GM21576 (cell line): ENCODE data around the gene CEMP1.

Source experiments
- ATAC-seq: cut with Tn5 transposase; IDR thresholded peaks from one replicate; pipeline ENCODE4 v1.9.1; 2021; ENCODE audit warnings: mild to moderate bottlenecking, moderate library complexity; ENCODE audit not compliant: unreplicated experiment

The CEMP1 gene

DNA sequence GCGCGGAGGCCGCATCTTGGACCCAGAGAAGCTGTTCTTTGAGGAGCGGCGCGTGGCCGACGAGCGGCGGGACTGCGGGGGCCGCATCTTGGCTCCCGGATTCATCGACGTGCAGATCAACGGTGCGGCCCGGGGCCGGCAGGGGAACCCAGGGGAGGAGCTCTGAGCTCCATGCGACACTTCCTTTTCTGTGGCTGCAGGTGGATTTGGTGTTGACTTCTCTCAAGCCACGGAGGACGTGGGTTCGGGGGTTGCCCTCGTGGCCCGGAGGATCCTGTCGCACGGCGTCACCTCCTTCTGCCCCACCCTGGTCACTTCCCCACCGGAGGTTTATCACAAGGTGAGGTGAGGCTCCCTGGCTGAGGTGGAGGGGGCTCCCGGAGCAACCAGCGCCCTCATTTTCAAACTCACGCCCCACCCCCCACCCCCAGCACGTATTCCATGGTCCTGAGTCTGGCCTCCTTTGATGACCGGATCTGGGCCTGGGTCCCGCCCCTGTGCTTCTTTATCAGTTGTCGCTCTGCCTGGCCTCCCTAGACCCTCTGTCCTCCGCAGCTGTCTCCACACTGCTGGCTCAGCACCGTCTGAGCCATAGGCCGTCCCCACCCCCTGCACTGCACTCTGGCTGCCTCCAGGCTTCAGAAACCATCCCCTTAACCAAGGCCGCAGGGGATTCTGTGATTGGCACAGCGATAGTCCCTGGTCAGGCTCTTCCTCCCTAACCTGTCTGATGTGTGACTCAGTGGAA is 10.2 kb downstream of the CEMP1 start:
- no peak for ATAC-seq

DNA sequence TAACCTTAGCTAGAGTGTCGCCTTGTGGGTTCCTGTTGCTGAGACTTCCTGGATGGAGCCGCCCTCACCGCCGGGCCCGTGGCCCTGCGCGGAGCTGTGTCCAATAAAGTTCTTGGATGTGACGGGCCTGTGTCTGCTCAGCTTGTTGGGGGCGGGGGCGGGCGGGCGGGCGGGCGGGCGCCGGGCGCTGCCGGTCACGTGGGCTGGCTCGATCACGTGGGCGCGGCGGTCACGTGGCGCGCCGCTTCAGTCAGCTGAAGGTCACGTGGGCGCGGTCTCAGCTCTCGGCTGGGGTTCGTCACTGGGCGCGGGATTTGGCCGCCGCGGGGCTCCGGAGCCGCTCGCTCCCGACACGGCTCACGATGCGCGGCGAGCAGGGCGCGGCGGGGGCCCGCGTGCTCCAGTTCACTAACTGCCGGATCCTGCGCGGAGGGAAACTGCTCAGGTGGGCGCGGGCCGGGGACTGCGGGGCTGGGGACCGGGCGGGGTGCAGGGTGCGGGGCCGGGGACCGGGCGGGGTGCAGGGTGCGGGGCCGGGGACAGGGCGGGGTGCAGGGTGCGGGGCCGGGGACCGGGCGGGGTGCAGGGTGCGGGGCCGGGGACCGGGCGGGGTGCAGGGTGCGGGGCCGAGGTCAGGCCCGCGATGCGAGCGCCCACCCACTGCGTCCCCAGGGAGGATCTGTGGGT is 11.0 kb downstream of the CEMP1 start, which contains the start of gene AMDHD2:
TSS of gene AMDHD2 (plus strand) at position 275 of the 687 bp plus-strand sequence. CDS start at position 363, 88 bp downstream.
- no peak for ATAC-seq

DNA sequence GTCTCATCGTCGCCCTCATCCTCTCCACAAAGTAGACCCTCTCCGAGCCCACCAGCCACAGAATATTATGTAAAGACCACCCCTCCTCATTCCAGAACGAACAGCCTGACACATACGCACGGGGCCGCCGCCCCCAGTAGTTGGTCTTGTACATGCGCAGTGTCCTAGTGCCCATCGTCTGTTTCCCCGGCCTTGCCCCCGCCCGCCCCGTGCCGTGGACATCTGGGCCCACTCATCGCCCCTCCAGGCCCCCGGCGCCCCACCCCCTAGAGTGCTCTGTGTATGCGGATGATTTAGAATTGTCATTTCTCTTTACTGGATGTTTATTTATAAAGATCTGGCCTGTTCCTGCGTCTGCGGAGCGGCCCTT is 11.5 kb downstream of the CEMP1 start:
- no peak for ATAC-seq

DNA sequence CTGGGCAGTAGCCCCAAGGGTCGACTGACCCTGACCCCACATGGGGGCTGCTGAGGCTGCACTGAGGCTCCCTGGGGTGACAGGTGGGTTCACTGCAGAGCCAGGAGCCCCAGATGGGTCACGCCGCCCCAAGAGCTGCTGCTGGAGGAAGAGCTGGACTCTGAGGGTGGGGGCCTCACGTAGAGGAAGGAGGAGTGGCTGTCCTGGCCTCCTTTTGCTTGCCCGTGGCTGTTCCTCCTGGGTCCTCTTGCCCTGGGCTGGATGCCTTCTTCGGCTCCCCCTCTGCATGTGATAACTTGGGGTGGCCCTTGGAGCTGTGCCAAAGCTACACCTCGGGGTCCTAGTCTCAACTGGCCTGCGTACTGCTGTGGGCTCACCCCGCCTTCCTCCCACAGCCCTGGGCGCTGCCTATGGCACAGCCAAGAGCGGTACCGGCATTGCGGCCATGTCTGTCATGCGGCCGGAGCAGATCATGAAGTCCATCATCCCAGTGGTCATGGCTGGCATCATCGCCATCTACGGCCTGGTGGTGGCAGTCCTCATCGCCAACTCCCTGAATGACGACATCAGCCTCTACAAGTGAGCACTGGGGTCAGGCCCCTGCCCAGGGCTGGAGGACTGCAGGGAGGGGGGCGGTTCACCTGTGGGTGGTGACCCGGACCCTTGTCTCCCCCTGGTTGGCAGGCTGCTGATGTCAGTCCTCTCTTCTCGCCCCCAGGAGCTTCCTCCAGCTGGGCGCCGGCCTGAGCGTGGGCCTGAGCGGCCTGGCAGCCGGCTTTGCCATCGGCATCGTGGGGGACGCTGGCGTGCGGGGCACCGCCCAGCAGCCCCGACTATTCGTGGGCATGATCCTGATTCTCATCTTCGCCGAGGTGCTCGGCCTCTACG is 12.1 kb downstream of the CEMP1 start:
- ATAC-seq = no peak

DNA sequence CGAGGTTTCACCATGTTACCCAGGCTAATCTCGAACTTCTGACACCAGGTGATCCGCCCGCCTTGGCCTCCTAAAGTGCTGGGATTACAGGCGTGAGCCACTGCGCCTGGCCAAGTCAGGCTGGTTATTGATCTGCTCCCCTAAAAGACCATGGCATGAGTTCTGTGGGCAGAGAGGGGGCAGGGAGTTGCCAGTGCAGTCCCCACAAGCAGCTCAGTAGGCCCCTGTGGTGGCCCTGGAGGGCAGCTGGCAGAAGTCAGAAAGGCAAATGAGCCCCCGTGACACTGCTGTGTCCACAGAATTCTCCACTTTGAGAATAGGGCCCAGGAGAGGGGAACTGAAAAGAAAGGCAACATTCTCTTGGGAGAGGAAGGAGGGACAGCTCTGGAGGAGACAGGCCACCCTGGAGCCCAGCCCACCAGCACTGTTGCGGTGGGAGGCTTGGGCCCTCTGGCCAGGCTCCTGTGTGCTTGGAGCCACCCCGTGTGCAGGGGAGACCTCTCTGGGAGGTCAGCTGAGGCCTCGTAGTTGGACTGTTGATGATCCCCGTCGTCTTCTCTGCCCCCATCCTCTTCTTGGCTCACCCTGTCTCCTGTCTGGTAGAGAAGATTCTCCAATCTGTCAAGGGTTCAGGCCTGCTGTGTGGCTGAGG is 13.1 kb downstream of the CEMP1 start:
- no peak for ATAC-seq

DNA sequence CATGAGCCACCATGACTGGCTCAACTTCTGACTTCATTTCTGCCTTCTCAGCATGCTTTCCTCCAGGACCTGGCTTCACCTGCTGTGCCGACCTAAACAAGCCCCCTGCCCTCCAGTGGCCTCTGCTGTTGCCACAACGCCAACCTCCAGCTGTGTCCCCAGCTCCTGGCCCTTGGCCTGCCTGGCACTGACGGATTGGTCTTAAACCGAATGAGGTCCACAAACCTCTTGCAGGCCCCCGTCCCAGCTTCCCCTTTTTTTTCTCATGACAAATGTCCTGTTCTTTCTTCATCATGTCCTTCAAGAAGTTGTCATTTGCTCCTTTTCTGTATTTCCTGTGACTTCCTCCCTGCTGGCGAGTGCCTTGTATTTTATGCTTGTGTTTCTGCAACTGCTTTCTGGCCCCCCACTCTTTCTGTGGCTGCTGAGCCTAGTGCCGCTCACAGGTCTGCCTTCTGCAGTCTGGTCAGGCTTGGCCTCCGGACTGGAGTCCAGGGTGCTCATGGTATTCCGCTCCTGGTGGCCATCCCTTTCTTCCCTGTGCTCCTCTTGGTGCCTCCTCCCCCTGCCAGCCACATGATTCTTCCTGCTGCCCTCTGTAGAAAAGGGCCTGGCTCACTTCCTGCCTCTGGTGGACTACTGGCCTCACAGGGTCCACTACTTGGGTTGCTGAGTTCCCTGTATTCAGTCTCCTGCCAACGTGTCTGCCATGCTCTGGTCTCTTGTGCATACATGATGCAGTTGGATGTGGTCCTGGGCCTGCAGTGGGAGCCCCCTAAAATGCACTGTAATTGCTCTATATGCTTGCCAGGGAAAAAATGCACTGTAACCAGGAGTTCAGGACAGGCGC is 14.6 kb downstream of the CEMP1 start:
- ATAC-seq = no peak

DNA sequence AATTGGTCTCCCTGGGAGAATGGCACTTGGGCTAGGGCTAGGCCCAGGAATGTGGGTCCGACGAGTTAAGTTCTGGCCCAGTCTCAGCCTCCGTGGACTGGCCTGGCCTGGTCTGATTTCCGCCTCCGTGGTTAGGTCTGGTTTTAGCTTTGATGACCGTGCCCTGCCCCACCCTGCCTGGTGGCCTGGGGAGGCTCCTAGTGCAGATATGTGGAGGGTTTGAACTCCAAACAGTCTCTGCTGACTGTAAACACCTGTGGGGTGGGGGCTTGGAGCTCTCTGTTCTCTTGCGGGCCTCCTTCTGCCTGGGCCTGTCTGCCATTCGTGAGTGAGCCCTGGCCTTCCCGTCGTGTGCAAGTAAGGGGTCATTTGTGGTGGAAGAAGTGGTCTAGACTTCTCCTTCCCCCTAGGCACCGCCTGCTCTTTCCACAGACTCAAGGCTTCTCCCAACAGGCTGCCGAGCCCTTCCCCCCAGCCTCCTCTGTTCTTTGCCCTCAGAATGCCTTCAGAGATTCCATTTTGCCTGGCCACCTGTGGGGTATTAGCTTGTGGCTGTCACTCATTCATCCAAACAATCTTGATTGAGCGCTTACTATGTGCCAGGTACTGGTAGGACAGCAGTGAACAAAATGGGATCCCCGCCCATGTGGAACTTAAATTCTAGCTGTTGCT is 15.9 kb downstream of the CEMP1 start:
- ATAC-seq = no peak

DNA sequence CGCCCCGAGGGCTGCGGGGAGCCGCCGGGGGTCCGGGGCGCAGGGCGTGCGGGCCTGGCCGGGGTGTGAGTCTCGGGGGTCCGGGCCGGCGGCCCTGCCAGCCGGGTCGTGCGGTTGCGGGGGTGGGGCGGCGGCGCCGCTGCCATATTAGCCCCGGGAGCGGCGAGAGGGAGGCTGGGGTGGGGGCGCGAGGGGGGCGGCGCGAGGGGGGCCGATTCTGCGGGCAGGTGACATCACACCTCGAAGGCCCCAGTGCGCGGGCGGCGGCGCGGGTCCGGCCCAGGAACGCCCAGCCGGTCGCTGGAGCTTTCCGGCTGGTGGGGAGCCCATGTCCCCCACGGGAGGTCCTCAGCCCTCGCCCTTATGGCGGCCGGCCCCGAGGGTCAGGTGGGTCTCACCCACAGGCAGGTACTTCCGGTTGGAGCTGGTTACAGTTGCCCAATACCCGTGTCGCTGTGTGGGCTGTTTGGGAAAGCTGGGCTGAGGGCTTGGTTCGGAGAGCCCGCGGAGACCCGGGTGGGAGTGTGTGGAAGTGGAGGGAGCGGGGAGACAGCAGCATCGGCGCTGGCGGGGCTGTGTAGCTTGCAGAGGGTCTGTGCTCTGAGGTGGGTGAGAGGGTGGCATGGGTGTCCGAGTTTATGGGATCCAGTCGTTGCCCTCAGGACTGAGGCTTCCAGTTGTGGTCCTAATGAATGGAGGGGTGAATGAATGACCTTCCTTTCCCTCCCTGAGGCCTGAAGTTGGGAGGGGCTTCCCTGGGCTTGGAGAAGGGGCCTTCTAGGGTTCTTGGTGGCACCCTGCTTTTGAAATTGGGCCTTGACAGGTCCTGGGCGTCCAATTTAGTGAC is 16.7 kb downstream of the CEMP1 start:
- ATAC-seq = no peak

DNA sequence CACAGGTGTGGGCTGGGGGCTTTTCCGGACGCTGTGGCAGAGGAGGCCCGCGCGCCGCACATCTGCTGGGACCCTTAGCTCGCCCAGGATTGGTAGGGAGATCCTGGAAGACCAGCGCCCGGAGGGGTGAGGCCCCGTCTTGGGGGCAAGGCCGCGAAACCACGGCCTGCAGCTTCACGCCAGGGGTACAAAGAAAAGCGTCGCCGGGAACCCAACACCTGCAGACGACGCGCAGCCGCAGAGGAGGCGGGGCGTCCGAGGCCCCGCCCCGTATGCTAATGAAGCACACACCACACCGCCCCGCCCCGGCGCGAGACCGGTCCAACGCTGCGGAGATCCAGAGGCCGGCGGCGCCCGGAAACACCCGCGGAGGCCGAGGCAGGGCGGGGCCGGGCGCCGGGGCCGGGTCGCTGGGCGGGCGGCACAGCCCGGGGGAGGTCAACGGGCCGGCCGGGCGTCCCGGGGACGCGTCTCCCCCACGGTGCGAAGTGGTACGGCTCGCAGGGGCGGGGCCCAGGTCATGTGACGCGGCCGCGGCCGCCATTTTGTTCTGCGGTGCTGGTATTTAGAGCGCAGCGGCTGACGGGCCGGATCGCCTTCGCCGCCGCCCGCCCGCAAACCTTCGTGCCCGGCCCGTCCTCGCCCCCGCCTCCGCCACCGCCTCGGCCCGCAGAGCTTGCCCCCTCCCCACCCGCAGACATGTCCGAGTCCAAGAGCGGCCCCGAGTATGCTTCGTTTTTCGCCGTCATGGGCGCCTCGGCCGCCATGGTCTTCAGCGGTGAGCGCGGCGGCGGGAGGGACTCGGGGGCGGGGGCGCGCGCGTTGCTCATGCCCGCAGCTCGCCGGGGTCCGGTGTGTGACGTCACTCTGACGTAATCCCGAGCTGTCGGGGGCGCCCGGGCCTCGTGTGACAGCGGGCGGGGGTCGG is 17.5 kb downstream of the CEMP1 start, which contains the start of gene ATP6V0C:
TSS of gene ATP6V0C (plus strand) at position 548 of the 928 bp plus-strand sequence. CDS start at position 700, 152 bp downstream.
- ATAC-seq = peak; percentile 60

DNA sequence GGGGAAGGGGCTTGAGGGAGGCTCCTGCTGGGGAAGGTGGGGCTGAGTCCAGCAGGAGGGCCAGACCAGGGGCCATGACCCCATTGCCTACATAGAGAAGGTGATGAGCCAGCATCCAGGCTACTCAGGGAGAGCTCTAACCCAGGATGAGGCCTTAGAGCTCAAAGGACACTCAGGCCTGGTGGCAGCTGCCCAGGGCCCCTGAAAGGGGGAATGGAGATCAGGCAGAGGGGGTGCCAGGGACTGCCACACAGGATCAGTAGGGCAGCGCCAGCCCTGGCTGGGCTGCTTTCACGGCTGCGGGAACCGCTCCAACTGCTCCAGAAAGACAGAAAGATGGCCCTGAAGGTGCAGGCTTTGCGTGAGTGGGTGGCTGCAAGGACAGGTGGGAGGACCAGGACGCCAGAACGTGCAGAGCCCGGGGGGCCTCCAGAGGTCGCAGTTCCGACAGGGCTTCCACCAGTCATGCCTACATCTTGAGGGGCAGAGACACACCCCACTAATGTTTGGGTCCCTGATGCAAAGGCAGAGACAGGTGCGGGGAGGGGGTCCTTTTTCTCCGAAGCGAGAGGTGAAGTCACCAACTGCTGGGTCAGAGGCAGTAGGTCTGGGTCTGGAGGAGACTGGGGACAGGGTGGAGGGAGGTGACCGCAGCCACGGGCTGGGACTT is 18.3 kb downstream of the CEMP1 start:
- no peak for ATAC-seq

DNA sequence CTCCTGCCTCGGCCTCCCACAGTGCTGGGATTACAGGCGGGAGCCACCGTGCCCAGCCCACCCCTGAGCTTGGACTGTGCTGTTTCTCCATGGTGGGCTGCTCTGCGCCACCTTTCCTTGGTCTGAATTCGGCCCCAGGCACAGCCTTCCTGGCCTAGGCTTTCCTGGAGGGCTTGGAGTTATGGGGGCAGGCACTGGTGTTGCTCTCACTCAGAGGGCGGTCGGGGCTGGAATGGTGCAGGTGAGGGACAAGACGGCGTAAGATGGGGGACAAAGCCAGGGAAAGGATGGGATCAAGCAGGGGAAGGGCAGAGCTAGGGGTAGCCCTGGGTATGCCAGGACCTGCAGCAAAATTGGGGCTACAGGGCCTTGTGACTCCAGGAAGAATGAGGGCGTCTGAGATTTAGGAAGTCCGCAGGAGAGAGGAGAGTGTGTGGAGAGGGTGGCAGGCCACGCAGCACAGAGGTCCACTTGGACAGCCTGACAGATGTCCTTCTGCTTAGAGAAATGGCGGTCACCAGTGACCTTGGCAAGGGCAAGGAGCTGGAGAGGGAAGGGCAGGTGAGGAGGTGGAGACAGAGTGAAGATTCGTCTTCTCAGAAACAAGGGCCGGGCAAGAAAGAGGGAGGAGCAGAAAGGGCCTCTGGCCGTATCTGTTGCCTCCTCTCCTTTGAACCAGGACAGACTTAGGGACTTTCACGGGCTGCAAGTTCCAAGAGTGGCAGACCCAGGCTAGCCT is 19.0 kb downstream of the CEMP1 start:
- no peak for ATAC-seq

DNA sequence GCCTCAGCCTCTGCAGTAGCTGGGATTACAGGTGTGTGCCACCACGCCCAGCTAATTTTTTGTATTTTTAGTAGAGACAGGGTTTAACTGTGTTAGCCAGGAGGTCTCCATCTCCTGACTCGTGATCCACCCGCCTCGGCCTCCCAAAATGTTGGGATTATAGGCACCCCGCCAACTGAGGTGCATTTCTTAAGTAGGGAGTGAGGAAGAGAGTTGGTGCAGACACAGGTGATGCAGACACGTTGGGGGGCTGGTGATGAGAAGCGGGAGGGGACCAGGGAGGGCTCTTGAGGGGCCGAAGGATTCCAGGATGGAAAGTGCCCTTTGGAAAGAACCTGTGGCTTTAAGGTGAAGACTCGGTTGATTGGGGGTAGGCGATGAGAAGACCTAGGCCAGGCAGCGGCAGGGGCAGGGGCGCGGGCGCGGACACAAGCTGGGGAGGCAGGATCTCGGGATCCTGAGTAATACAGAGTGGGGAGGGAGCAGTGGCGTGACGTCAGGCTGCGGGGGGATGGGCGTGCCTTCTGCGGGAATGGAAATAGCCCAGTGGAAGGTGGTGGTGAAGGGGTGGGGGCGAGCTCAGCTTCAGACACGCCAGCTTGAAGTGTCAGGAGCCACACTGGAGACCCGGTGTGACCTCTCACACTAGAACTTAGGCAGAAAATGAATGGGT is 19.9 kb downstream of the CEMP1 start:
- ATAC-seq = no peak

DNA sequence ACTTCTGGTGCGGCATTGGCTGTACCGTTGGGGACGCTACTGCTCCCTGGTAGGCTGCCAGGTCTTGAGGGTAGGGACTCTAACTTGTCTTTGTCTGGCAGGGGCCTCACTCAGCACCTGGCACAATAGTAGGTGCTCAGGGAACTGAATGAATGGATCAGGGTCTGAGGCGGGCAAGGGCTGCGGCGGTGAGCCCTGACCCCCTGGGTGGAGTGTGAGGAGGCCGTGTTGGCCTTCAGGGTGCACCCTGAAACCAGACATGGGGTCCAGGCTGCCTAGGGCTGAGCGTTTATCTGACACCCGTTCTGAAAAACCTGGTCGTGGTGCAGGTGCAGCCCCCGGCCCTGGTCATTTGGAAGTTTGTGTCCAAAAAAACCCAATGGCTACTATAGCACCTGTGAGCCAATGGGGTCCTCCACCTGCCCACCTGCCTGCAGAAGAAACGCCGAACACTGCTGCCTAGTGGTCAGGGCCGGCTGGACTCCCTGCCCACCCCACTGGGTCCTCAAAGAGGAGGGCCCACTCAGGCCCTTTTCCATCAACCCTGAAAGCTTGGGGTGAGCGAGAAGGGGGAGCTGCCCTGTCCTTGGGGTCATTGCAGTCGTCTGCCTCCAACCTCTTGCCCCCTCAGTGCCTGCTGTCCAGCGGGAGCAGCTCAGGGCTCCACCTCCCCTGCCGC is 22.3 kb downstream of the CEMP1 start:
- no peak for ATAC-seq

DNA sequence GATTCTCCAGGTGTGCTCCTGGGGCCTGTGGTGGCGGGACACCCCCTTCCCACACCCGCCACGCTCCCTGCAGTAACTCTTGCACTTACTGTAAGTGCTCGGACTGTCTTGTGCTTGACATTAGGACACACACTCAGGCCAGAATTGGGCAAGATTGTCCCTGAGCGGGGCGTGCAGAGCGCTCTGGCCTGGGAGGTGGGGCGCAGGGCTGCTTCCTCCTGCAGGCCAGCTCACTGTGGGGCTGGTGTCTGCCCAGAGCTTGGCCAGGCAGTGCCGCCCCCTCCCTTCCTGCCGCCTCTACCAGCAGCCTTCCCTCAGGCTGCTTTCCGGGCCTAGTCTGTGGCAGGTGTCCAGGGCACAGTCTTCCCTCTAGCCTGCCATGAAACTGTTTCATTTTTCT is 23.5 kb downstream of the CEMP1 start:
- peak; percentile 9 for ATAC-seq

DNA sequence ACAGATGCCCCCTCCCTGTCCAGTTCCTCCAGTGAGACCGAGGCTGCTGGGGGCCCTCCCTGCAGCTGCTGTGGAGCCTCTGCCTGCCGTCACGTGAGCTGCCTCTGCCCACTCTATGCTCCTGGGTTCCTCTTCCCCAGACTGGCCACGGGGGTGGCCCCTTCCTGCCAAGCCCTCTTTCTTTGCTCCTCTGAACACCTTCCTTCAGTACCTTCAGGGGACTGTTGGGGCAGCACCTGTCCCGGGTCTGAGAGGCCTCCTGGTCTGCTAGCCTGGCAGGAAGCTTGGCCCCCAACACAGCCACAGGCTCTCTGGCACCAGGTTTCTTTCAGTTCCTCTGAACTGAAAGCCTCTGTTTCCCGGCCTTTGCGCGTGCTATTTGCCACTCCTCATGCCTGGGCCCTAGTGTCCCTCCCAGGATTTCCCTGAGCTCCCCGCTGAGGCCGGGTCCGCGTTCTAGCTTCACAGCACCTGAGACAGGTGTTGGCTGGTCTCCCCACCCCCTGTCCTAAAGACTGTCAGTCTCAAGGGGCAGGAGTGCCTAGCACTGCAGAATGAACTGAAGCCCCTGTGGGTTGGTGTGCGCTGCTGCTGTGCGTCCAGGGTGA is 24.1 kb downstream of the CEMP1 start:
- ATAC-seq = peak; percentile 44
